Hematopoietic multipotent progenitor cell treated with erythropoietin and hydrocortisone succinate and interleukin-3 and kit ligand, for 15 days (in vitro differentiated cells): ENCODE data around the gene NOS3.
"Not testable (repeated sequence)": the region's sequence is repeated elsewhere in the genome, so short reads cannot be mapped to it uniquely, and the experiment has no call there.

ENCODE experiments used
- DNase-seq: peaks from one replicate; pipeline ENCODE4 v3.0.0-alpha.2; 2015; ENCODE audit warnings: low spot score

The NOS3 gene

GRCh38 chr7:151000897-151001495 is 10.2 kb downstream of the NOS3 start:
- DNase-seq = no peak

- no peak for DNase-seq
These were observed 10.7 kb downstream of the NOS3 start for GRCh38 chr7:151001546-151001945.

GRCh38 chr7:151003572-151003971 is 12.8 kb downstream of the NOS3 start:
- DNase-seq = no peak

GRCh38 chr7:151005566-151005965 is 14.7 kb downstream of the NOS3 start:
- no peak for DNase-seq

- no peak for DNase-seq
These were observed 15.9 kb downstream of the NOS3 start for GRCh38 chr7:151006590-151007300.

- DNase-seq = no peak
These were observed 16.7 kb downstream of the NOS3 start for GRCh38 chr7:151007469-151007898.

GRCh38 chr7:151008143-151008510 is 17.3 kb downstream of the NOS3 start:
- peak; percentile 49 for DNase-seq

GRCh38 chr7:151008511-151009323 is 17.9 kb downstream of the NOS3 start:
- peak; percentile 80 for DNase-seq

- DNase-seq = no peak
These were observed 18.7 kb downstream of the NOS3 start for GRCh38 chr7:151009327-151010036.

- no peak for DNase-seq
These were observed 19.2 kb downstream of the NOS3 start for GRCh38 chr7:151010037-151010306.

GRCh38 chr7:151010307-151011096 is 19.7 kb downstream of the NOS3 start:
- DNase-seq = no peak

- no peak for DNase-seq
These were observed 20.2 kb downstream of the NOS3 start for GRCh38 chr7:151011097-151011409.

GRCh38 chr7:151011616-151012015 is 20.8 kb downstream of the NOS3 start:
- DNase-seq = not testable (repeated sequence)

GRCh38 chr7:151012031-151012692 is 21.3 kb downstream of the NOS3 start:
- no peak for DNase-seq

GRCh38 chr7:151012911-151013347 is 22.1 kb downstream of the NOS3 start:
- peak; percentile 27 for DNase-seq

- no peak for DNase-seq
These were observed 22.5 kb downstream of the NOS3 start for GRCh38 chr7:151013356-151013732.

- DNase-seq = peak; percentile 76
These were observed 23.1 kb downstream of the NOS3 start for GRCh38 chr7:151013733-151014497.

GRCh38 chr7:151014950-151015349 is 24.1 kb downstream of the NOS3 start:
- no peak for DNase-seq

- no peak for DNase-seq
These were observed 25.1 kb downstream of the NOS3 start for GRCh38 chr7:151015967-151016366.

GRCh38 chr7:151016505-151016904 is 25.7 kb downstream of the NOS3 start:
- no peak for DNase-seq

GRCh38 chr7:151016942-151017341 is 26.1 kb downstream of the NOS3 start:
- DNase-seq = no peak
